Measurements from ENCODE around the gene NR2F1.

GRCh38 chr5:93580927-93581445, 2.0 kb upstream of the NR2F1 start, which contains the start of gene NR2F1-AS1:
- TF ChIP-seq CTCF (IDR thresholded peaks at IDR 0.05) (no peak), POLR2A (IDR thresholded peaks at IDR 0.05) (peak in 1 of 3 donors; percentile 21)
